Astrocyte of the spinal cord (primary cell): ENCODE data around the gene PRMT1.

ENCODE experiments used
- DNase-seq: peaks from one replicate; pipeline ENCODE4 v3.0.0; 2011; ENCODE audit warnings: low read depth, low spot score
- H3K4me3 ChIP-seq: 2 replicates; pipeline ENCODE4 v1.5.1; 2011; ENCODE audit warnings: low read depth, mild to moderate bottlenecking, low read length, moderate library complexity
- CTCF ChIP-seq: IDR thresholded peaks from 2 replicates; pipeline ENCODE4 v1.5.1; 2012; ENCODE audit warnings: low read depth, mild to moderate bottlenecking, low read length, inconsistent platforms
- in situ Hi-C: cut with HindIII; loops from 2 replicates; pipeline ENCODE4 v1.10.0; 2017; ENCODE audit warnings: low sequenced_read_pairs

PRMT1 gene

GRCh38 chr19:49657493-49658138 is 19.5 kb upstream of the PRMT1 start:
- H3K4me3 ChIP-seq, result no peak overlapping the region
- in situ Hi-C loops, result no loop called here
- no peak for TF ChIP-seq CTCF
- no peak for DNase-seq

- no peak overlapping the region for H3K4me3 ChIP-seq
- in situ Hi-C loops, result no loop called here
- TF ChIP-seq CTCF, result no peak
- DNase-seq, result no peak
Measured at GRCh38 chr19:49658139-49658517, 18.9 kb upstream of the PRMT1 start.

GRCh38 chr19:49658566-49659442 is 18.3 kb upstream of the PRMT1 start:
- in situ Hi-C loops, result no loop called here
- TF ChIP-seq CTCF, result no peak
- H3K4me3 ChIP-seq, result no peak overlapping the region
- no peak for DNase-seq

- no peak for TF ChIP-seq CTCF
- in situ Hi-C loops, result no loop called here
Measured at GRCh38 chr19:49660338-49660961, 16.6 kb upstream of the PRMT1 start.

GRCh38 chr19:49662011-49662410 is 15.1 kb upstream of the PRMT1 start:
- DNase-seq, result no peak
- H3K4me3 ChIP-seq, result no peak overlapping the region
- TF ChIP-seq CTCF, result no peak
- in situ Hi-C loops, result no loop called here

More at GRCh38 chr19:49660338-49660961, 16.6 kb upstream of the PRMT1 start:
- H3K4me3 ChIP-seq, result no peak overlapping the region
- no peak for DNase-seq

GRCh38 chr19:49663224-49663623 is 13.8 kb upstream of the PRMT1 start:
- no peak overlapping the region for H3K4me3 ChIP-seq
- in situ Hi-C loops, result no loop called here
- no peak for TF ChIP-seq CTCF
- no peak for DNase-seq
